DOHH2 (cell line): ENCODE measurements around the gene PPP1R27.

Experiments
- CTCF ChIP-seq: fragments of 200-600 bp; sonication (generic); IDR thresholded peaks from one replicate; pipeline ENCODE4 v1.5.1; 2014; ENCODE audit warnings: antibody characterized with exemption, mild to moderate bottlenecking, low read depth, low read length; ENCODE audit not compliant: poor library complexity, severe bottlenecking
- EZH2phosphoT487 ChIP-seq: fragments of 200-600 bp; sonication (generic); IDR thresholded peaks from 2 replicates; pipeline ENCODE4 v1.6.1; 2017; ENCODE audit warnings: borderline replicate concordance, mild to moderate bottlenecking, antibody characterized with exemption, low read length, moderate library complexity, mixed read lengths

GRCh38 chr17:81877569-81877968, 42.7 kb upstream of the PPP1R27 start:
- TF ChIP-seq CTCF: no peak
- TF ChIP-seq EZH2phosphoT487: no peak
